Astrocyte (in vitro differentiated cells and primary cell): ENCODE results near the gene CCDC102B. TPM values are rescaled to one million over a fixed set of nuclear protein-coding genes. Genes with fewer than 3 reads are reported as not detected.

Experiments
- DNase-seq: peaks from one replicate; pipeline ENCODE4 v3.0.0-alpha.2; 2010; ENCODE audit warnings: low read depth
- FAIRE-seq: peaks from 2 replicates; lab custom pipeline; 2011; peaks lifted over from hg19 to GRCh38; lab: Jason Lieb, UNC
- H2AFZ ChIP-seq: 2 replicates; pipeline ENCODE4 v1.6.0; 2012; ENCODE audit warnings: low read depth, low read length, inconsistent platforms
- H3K27ac ChIP-seq: 2 replicates; pipeline ENCODE4 v1.5.1; 2011; ENCODE audit warnings: low read depth, low read length, inconsistent platforms
- H3K27me3 ChIP-seq: 2 replicates; pipeline ENCODE4 v1.6.0; 2011; ENCODE audit warnings: low read length, inconsistent platforms; ENCODE audit not compliant: insufficient read depth
- H3K36me3 ChIP-seq: 2 replicates; pipeline ENCODE4 v1.5.1; 2011; ENCODE audit warnings: low read length, inconsistent platforms; ENCODE audit not compliant: insufficient read depth
- H3K4me1 ChIP-seq: 2 replicates; pipeline ENCODE4 v1.5.1; 2011; ENCODE audit warnings: low read length, inconsistent platforms; ENCODE audit not compliant: insufficient read depth
- H3K4me2 ChIP-seq: 2 replicates; pipeline ENCODE4 v1.6.0; 2012; ENCODE audit warnings: low read length, inconsistent platforms
- H3K4me3 ChIP-seq: 2 replicates; pipeline ENCODE4 v1.5.1; 2011; ENCODE audit warnings: low read depth, mild to moderate bottlenecking, low read length, inconsistent platforms; ENCODE audit not compliant: insufficient read depth
- H3K79me2 ChIP-seq: 2 replicates; pipeline ENCODE4 v1.6.0; 2012; ENCODE audit warnings: mild to moderate bottlenecking, low read length, inconsistent platforms; ENCODE audit not compliant: insufficient read depth
- H3K9ac ChIP-seq: 2 replicates; pipeline ENCODE4 v1.6.0; 2012; ENCODE audit warnings: mild to moderate bottlenecking, low read length, inconsistent platforms
- H3K9me3 ChIP-seq: 2 replicates; pipeline ENCODE4 v1.5.1; 2012; ENCODE audit warnings: low read depth, mild to moderate bottlenecking, low read length, inconsistent platforms; ENCODE audit not compliant: insufficient read depth
- H4K20me1 ChIP-seq: 2 replicates; pipeline ENCODE4 v1.6.0; 2012; ENCODE audit warnings: low read length, inconsistent platforms; ENCODE audit not compliant: insufficient read depth
- H3K27ac Mint-ChIP-seq: one replicate; pipeline ENCODE4 v1.8.0; 2021; ENCODE audit warnings: mild to moderate bottlenecking, mixed read lengths; ENCODE audit not compliant: unreplicated experiment
- H3K27me3 Mint-ChIP-seq: one replicate; pipeline ENCODE4 v1.8.0; 2021; ENCODE audit warnings: low read depth, mixed read lengths; ENCODE audit not compliant: unreplicated experiment
- H3K36me3 Mint-ChIP-seq: one replicate; pipeline ENCODE4 v1.8.0; 2021; ENCODE audit warnings: low read depth, mixed read lengths; ENCODE audit not compliant: unreplicated experiment
- H3K4me1 Mint-ChIP-seq: one replicate; pipeline ENCODE4 v1.8.0; 2021; ENCODE audit warnings: low read depth, mixed read lengths; ENCODE audit not compliant: unreplicated experiment
- H3K4me3 Mint-ChIP-seq: one replicate; pipeline ENCODE4 v1.8.0; 2021; ENCODE audit warnings: mild to moderate bottlenecking, moderate library complexity, mixed read lengths; ENCODE audit not compliant: unreplicated experiment
- H3K9me3 Mint-ChIP-seq: one replicate; pipeline ENCODE4 v1.8.0; 2021; ENCODE audit warnings: mild to moderate bottlenecking, mixed read lengths; ENCODE audit not compliant: unreplicated experiment
- CTCF ChIP-seq: IDR thresholded peaks from 2 replicates; pipeline ENCODE4 v1.5.1; 2011; ENCODE audit warnings: low read depth, mild to moderate bottlenecking, inconsistent platforms, low read length, moderate library complexity; ENCODE audit not compliant: insufficient read depth
- EZH2 ChIP-seq: IDR thresholded peaks from 2 replicates; pipeline ENCODE4 v1.6.1; 2012; ENCODE audit warnings: mild to moderate bottlenecking, low read length, inconsistent platforms; ENCODE audit not compliant: insufficient read depth
- total RNA-seq: library from RNA; stranded (reverse); gene quantifications from 2 replicates; pipeline ENCODE4 v1.2.1, GENCODE V29; 2021

CCDC102B gene
- total RNA-seq, 1 donor from 2014 or later, result 7.9 TPM

GRCh38 chr18:69008538-69008937 lies 210.7 kb downstream of the CCDC102B start:
- Histone ChIP-seq H3K9me3 (no peaks in the 10 kb centered on the region), H3K9ac (no peak overlapping the region), H2AFZ (no peak overlapping the region), H3K27ac (no peak overlapping the region), H3K4me3 (no peak overlapping the region), H3K4me1 (no peaks in the 10 kb centered on the region), H3K4me2 (no peak overlapping the region), H4K20me1 (no peaks in the 10 kb centered on the region), H3K79me2 (no peaks in the 10 kb centered on the region), H3K27me3 (no peaks in the 10 kb centered on the region), H3K36me3 (no peaks in the 10 kb centered on the region)
- Mint-ChIP-seq H3K27me3 (no peaks in the 10 kb centered on the region), H3K27ac (no peak overlapping the region), H3K36me3 (no peaks in the 10 kb centered on the region), H3K4me3 (no peak overlapping the region), H3K9me3 (no peaks in the 10 kb centered on the region), H3K4me1 (no peaks in the 10 kb centered on the region)
- TF ChIP-seq CTCF (no peak), EZH2 (no peak)
- FAIRE-seq (no peak), DNase-seq (no peak)

- H3K4me3 Mint-ChIP-seq, result no peak overlapping the region
- no peaks in the 10 kb centered on the region for H3K36me3 Mint-ChIP-seq
- Histone ChIP-seq H3K4me2 (no peak overlapping the region), H3K4me3 (no peak overlapping the region), H3K9ac (no peak overlapping the region), H4K20me1 (no peaks in the 10 kb centered on the region), H2AFZ (no peak overlapping the region), H3K9me3 (no peaks in the 10 kb centered on the region), H3K4me1 (no peaks in the 10 kb centered on the region), H3K27me3 (no peaks in the 10 kb centered on the region), H3K79me2 (no peaks in the 10 kb centered on the region), H3K27ac (no peak overlapping the region), H3K36me3 (no peaks in the 10 kb centered on the region)
- H3K9me3 Mint-ChIP-seq, result no peaks in the 10 kb centered on the region
- H3K4me1 Mint-ChIP-seq, result no peaks in the 10 kb centered on the region
- FAIRE-seq, result no peak
- no peak for DNase-seq
- no peak for TF ChIP-seq EZH2
- no peak for TF ChIP-seq CTCF
- H3K27me3 Mint-ChIP-seq, result no peaks in the 10 kb centered on the region
- H3K27ac Mint-ChIP-seq, result no peak overlapping the region
Observed at GRCh38 chr18:69021211-69021805, 223.4 kb downstream of the CCDC102B start.

- FAIRE-seq (no peak), DNase-seq (no peak)
- H3K4me3 ChIP-seq, result no peak overlapping the region
- H3K79me2 ChIP-seq, result no peaks in the 10 kb centered on the region
- Mint-ChIP-seq H3K27ac (no peak overlapping the region), H3K4me1 (no peaks in the 10 kb centered on the region), H3K9me3 (no peaks in the 10 kb centered on the region), H3K36me3 (no peaks in the 10 kb centered on the region), H3K4me3 (no peak overlapping the region), H3K27me3 (no peaks in the 10 kb centered on the region)
- H4K20me1 ChIP-seq, result no peaks in the 10 kb centered on the region
- TF ChIP-seq CTCF, result no peak
- no peak for TF ChIP-seq EZH2
- no peak overlapping the region for H3K4me2 ChIP-seq
- no peaks in the 10 kb centered on the region for H3K4me1 ChIP-seq
- no peaks in the 10 kb centered on the region for H3K27me3 ChIP-seq
- H3K27ac ChIP-seq, result no peak overlapping the region
- no peaks in the 10 kb centered on the region for H3K9me3 ChIP-seq
- H3K9ac ChIP-seq, result no peak overlapping the region
- no peaks in the 10 kb centered on the region for H3K36me3 ChIP-seq
- no peak overlapping the region for H2AFZ ChIP-seq
Observed at GRCh38 chr18:69022426-69022825, 224.5 kb downstream of the CCDC102B start.
